Measurements from ENCODE around the gene CTXN1.

GRCh38 chr19:7908078-7908699 lies 17.7 kb downstream of the CTXN1 start:
- TF ChIP-seq POLR2AphosphoS5 (IDR thresholded peaks at IDR 0.05; ENCODE audit: low read depth, low read length) (no peak), TAF1 (IDR thresholded peaks at IDR 0.05; ENCODE audit: low read depth, low read length) (no peak), POLR2A (IDR thresholded peaks at IDR 0.05; ENCODE audit: low read depth, low read length) (no peak), SPI1 (IDR thresholded peaks at IDR 0.05; ENCODE audit: low read depth, low read length) (no peak), PAX5 (IDR thresholded peaks at IDR 0.05; ENCODE audit: insufficient read depth, low read length, severe bottlenecking) (no peak), POU2F2 (IDR thresholded peaks at IDR 0.05; ENCODE audit: low read depth, low read length) (no peak)

Measured in GM12891 (cell line).